ENCODE measurements around the gene EIF4EBP2.

DNA sequence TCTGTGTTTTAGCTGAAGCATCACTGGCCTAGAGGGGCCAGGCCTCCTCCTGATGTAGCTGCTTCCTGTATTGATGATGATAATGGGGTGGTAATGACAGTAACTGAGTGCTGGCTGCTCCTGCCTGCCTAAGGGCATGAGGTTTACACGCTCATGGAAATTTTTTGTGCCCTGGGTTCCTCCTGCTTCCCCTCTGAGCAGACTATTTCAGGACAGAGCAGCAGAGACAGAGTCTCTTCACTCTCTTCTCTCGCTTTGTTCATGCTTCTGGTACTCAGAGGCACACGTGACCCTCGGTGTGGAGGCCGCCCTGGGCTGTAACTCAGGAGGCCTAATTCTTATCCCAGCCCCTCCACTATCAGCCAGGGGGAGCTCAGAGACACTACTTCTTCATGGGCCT lies 49.4 kb upstream of the EIF4EBP2 start:
- TF ChIP-seq, protein P1, sequence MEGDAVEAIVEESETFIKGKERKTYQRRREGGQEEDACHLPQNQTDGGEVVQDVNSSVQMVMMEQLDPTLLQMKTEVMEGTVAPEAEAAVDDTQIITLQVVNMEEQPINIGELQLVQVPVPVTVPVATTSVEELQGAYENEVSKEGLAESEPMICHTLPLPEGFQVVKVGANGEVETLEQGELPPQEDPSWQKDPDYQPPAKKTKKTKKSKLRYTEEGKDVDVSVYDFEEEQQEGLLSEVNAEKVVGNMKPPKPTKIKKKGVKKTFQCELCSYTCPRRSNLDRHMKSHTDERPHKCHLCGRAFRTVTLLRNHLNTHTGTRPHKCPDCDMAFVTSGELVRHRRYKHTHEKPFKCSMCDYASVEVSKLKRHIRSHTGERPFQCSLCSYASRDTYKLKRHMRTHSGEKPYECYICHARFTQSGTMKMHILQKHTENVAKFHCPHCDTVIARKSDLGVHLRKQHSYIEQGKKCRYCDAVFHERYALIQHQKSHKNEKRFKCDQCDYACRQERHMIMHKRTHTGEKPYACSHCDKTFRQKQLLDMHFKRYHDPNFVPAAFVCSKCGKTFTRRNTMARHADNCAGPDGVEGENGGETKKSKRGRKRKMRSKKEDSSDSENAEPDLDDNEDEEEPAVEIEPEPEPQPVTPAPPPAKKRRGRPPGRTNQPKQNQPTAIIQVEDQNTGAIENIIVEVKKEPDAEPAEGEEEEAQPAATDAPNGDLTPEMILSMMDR (IDR thresholded peaks at IDR 0.05) = no peak
- no peak for TF ChIP-seq EP300 (IDR thresholded peaks at IDR 0.05)
- TF ChIP-seq POLR2A (IDR thresholded peaks at IDR 0.05) = no peak
